Sigmoid colon (tissue), 7 donors: ENCODE measurements around the gene JAZF1. TPM values are rescaled to one million over a fixed set of nuclear protein-coding genes. Genes with fewer than 3 reads are reported as not detected.

Experiments used
- DNase-seq: peaks from one replicate; pipeline ENCODE4 v3.0.0-alpha.2; 2019
- H3K27ac ChIP-seq, 4 donors: fragments of 200-600 bp; sonication (generic); one replicate each; pipeline ENCODE4 v1.5.1; 2016 to 2019; ENCODE audit warnings: mild to moderate bottlenecking in 1 of 4
- H3K27me3 ChIP-seq, 3 donors: fragments of 200-600 bp; sonication (generic); one replicate each; pipeline ENCODE4 v1.5.1; 2019; ENCODE audit warnings: mild to moderate bottlenecking in 1 of 3
- H3K36me3 ChIP-seq, 4 donors: fragments of 200-600 bp; sonication (generic); one replicate each; pipeline ENCODE4 v1.5.1; 2016 to 2019
- H3K4me1 ChIP-seq, 4 donors: fragments of 200-600 bp; sonication (generic); one replicate each; pipeline ENCODE4 v1.5.1; 2017 to 2019
- H3K4me3 ChIP-seq, 4 donors: fragments of 200-600 bp; sonication (generic); one replicate each; pipeline ENCODE4 v1.5.1; 2017 to 2019; ENCODE audit warnings: mild to moderate bottlenecking in 2 of 4, moderate library complexity in 1 of 4
- H3K9me3 ChIP-seq, 4 donors: fragments of 200-600 bp in 3 of 4; sonication (generic) in 3 of 4; one replicate each; pipeline versions ENCODE4 v1.5.1 to v1.6.1; 2013 to 2019
- EP300 ChIP-seq, 4 donors: sonication (generic); formaldehyde crosslinking; IDR thresholded peaks; one replicate each; pipeline ENCODE4 v1.6.1; 2017; ENCODE audit warnings: antibody characterized with exemption in 4 of 4
- POLR2A ChIP-seq, 2 donors: fragments of 450-650 bp; IDR thresholded peaks; one replicate each; pipeline ENCODE4 v1.6.1; 2016; ENCODE audit warnings: antibody characterized with exemption in 2 of 2, mild to moderate bottlenecking in 2 of 2, moderate library complexity in 2 of 2
- POLR2AphosphoS5 ChIP-seq, 4 donors: sonication (generic); formaldehyde crosslinking; IDR thresholded peaks; one replicate each; pipeline ENCODE4 v1.6.1; 2017; ENCODE audit warnings: antibody characterized with exemption in 4 of 4
- WGBS, 2 donors: extraction: QIAGEN DNeasy Blood & Tissue Kit; methylation state at CpG; one replicate each; pipeline ENCODE4 v1.1.7; 2013; 5-methylcytosine and 5-hydroxymethylcytosine counted together
- intact Hi-C: fragments of 100-400 bp; cut with DNase I; formaldehyde crosslinking; loops from one replicate; pipeline ENCODE4 v1.15.1; 2023
- polyA plus RNA-seq, 3 donors: library from polyadenylated mRNA; stranded (reverse); fragments of 200-250 nt; gene quantifications; one replicate each; pipeline ENCODE4 v1.2.3, GENCODE V29; 2013
- total RNA-seq, 4 donors: library from RNA; depleted of rRNA; stranded (reverse); fragments of >200 nt; gene quantifications; one replicate each; pipeline ENCODE4 v1.1.0, GENCODE V29; 2016
- TF ChIP-seq, protein P1 (sequence below), 4 experiments: fragments of 450-650 bp in 3 of 4; fragments of 200-600 bp in 1 of 4; IDR thresholded peaks; one replicate each; pipeline ENCODE4 v1.5.1; 2016 to 2019; ENCODE audit warnings: antibody characterized with exemption in 4 of 4, mild to moderate bottlenecking in 3 of 4, moderate library complexity in 2 of 4
- donor health status: healthy with polysubstance abuse.
- donor health status: Bipolar disorder and iron deficiency.
- donor health status: healthy.

The JAZF1 gene
- total and polyA plus RNA-seq, 7 donors = 4.2 to 59.6 (median 46.4) TPM

DNA sequence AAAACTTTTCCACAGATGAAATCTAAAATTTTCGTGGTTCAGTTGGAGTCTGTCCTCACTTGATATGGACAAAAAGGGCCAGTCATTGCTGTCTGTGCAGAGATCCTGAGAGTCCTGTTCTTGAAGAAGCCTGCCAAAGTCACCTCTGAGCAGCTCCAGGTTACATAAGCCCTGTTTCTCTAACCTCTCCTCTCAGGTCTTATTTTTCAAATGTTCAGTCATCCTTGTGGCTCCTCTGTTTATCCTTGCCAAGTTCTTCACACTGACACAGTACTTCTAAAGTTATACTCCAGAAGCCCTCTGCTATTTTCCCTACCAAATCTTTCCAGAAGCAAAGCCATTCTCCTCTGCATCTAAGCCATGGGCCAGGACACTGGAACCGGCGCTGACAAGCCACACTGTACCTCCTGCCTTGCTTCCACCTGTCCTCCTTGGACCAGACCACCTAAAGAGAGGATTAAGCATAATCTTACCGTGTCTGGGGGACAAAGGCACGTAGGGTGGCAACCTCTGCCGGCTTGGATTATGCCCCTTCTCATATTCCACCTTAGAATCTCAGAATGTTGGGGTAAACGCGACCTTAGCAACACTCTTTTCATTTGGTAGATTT lies 161.6 kb downstream of the JAZF1 start:
- no peaks in the 10 kb centered on the region for H3K9me3 ChIP-seq
- H3K4me3 ChIP-seq = no peak overlapping the region
- TF ChIP-seq POLR2AphosphoS5 (IDR thresholded peaks at IDR 0.05) (peak in 1 of 4 donors; percentile 11), EP300 (IDR thresholded peaks at IDR 0.05) (no peak), POLR2A (IDR thresholded peaks at IDR 0.05) (no peak)
- peak overlapping the region; percentile 40 to 76 (median 74) for H3K27ac ChIP-seq
- intact Hi-C loops = loop anchor here (5.0 kb wide), 1 partner anchor 237 kb away; no protein-coding TSS in a partner anchor
- DNase-seq = no peak
- peaks cover 0 to 84% (median 63%) of the 10 kb centered on the region in 4 donors for H3K4me1 ChIP-seq
- WGBS, 2 donors = 93 to 94% methylated on average over 8 of the region's 8 CpGs
- no peaks in the 10 kb centered on the region for H3K27me3 ChIP-seq
- H3K36me3 ChIP-seq = no peaks in the 10 kb centered on the region

DNA sequence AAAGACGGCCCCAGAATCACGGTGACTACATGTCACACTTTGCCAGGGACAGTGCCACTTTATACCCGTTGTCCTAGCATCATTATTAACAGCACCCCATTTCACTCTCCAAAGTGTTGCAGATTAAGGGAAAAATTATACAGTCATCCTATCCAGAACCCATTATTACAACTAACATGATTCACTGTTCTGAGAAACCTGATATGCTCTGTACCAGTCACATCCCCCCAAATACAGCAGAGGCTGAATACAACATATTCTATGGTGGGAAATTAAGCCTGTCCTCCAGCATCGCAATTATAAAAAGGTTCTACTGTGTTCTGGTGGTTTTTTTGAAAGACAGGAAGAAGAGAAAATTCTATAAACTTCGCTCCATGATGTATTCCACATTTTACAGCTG lies 162.1 kb downstream of the JAZF1 start:
- H3K4me3 ChIP-seq = no peak overlapping the region
- 95% methylated on average over 5 of the region's 5 CpGs for WGBS, 2 donors
- intact Hi-C loops = loop anchor here (5.0 kb wide), 1 partner anchor 236 kb away; no protein-coding TSS in a partner anchor
- H3K4me1 ChIP-seq = peaks cover 0 to 89% (median 63%) of the 10 kb centered on the region in 4 donors
- H3K27ac ChIP-seq = peak overlapping the region in 3 of 4 donors; percentile 74 to 76 (median 75)
- H3K9me3 ChIP-seq = no peaks in the 10 kb centered on the region
- DNase-seq = no peak
- H3K36me3 ChIP-seq = no peaks in the 10 kb centered on the region
- TF ChIP-seq POLR2A (IDR thresholded peaks at IDR 0.05) (no peak), POLR2AphosphoS5 (IDR thresholded peaks at IDR 0.05) (no peak)
- no peaks in the 10 kb centered on the region for H3K27me3 ChIP-seq

DNA sequence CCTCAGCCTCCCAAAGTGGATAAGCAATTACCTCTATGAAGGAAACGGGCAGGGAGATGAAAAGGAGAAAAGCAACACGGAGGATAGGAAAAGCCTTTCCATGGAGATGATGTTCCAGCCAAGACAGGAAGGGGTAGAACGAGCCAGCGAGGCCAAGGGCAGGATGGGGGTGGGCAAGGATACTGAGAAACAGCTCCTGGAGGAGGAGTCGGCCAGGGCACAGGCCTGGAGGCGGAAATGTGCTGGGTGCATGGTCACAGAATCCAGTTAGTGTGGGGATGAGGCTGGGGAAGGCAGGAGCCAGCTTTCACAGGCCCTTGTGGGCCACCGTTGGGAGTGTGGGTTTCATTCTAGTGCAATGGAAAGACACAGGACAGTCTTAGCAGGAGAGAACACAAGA lies 162.6 kb downstream of the JAZF1 start:
- H3K27ac ChIP-seq = peak overlapping the region in 3 of 4 donors; percentile 74 to 76 (median 75)
- H3K27me3 ChIP-seq = no peaks in the 10 kb centered on the region
- WGBS, 2 donors = 92 to 93% methylated on average over 7 of the region's 7 CpGs
- intact Hi-C loops = loop anchor here (5.0 kb wide), 1 partner anchor 236 kb away; no protein-coding TSS in a partner anchor
- no peaks in the 10 kb centered on the region for H3K36me3 ChIP-seq
- H3K4me1 ChIP-seq = peaks cover 0 to 93% (median 64%) of the 10 kb centered on the region in 4 donors
- no peak for TF ChIP-seq POLR2A (IDR thresholded peaks at IDR 0.05)
- TF ChIP-seq, protein P1, sequence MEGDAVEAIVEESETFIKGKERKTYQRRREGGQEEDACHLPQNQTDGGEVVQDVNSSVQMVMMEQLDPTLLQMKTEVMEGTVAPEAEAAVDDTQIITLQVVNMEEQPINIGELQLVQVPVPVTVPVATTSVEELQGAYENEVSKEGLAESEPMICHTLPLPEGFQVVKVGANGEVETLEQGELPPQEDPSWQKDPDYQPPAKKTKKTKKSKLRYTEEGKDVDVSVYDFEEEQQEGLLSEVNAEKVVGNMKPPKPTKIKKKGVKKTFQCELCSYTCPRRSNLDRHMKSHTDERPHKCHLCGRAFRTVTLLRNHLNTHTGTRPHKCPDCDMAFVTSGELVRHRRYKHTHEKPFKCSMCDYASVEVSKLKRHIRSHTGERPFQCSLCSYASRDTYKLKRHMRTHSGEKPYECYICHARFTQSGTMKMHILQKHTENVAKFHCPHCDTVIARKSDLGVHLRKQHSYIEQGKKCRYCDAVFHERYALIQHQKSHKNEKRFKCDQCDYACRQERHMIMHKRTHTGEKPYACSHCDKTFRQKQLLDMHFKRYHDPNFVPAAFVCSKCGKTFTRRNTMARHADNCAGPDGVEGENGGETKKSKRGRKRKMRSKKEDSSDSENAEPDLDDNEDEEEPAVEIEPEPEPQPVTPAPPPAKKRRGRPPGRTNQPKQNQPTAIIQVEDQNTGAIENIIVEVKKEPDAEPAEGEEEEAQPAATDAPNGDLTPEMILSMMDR (IDR thresholded peaks at IDR 0.05) = no peak
- TF ChIP-seq POLR2AphosphoS5 (IDR thresholded peaks at IDR 0.05) = no peak
- TF ChIP-seq EP300 (IDR thresholded peaks at IDR 0.05) = no peak
- H3K4me3 ChIP-seq = no peak overlapping the region
- DNase-seq = no peak
- no peaks in the 10 kb centered on the region for H3K9me3 ChIP-seq

DNA sequence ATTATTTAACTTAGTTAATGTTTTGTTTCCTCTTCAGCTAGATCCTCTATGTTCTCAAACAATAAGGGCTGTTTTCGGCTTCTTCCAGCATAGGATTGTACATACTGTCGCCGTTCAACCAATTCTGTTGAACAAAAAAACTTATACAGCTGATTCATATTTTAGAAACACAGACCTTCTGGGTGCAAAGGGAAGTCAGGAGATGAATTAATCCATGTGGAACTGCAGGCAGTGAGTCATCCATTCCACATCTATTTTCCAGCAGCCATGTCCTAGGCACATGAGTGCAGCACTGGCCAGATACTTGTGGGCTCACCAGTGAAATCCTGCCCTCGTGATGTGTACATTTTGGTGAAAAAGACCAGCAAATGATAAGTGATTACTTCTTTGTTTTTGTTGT lies 163.2 kb downstream of the JAZF1 start:
- WGBS, 2 donors = 97 to 98% methylated on average over 4 of the region's 4 CpGs
- H3K27me3 ChIP-seq = no peaks in the 10 kb centered on the region
- no peaks in the 10 kb centered on the region for H3K9me3 ChIP-seq
- H3K36me3 ChIP-seq = no peaks in the 10 kb centered on the region
- no peak for DNase-seq
- no peak overlapping the region for H3K4me3 ChIP-seq
- H3K27ac ChIP-seq = peak overlapping the region in 3 of 4 donors; percentile 74 to 76 (median 75)
- peaks cover 0 to 99% (median 69%) of the 10 kb centered on the region in 4 donors for H3K4me1 ChIP-seq
- intact Hi-C loops = loop anchor here (5.0 kb wide), 1 partner anchor 235 kb away; no protein-coding TSS in a partner anchor
- peak in 1 of 4 donors; percentile 15 for TF ChIP-seq EP300 (IDR thresholded peaks at IDR 0.05)
- TF ChIP-seq, protein P1 (IDR thresholded peaks at IDR 0.05) = no peak

DNA sequence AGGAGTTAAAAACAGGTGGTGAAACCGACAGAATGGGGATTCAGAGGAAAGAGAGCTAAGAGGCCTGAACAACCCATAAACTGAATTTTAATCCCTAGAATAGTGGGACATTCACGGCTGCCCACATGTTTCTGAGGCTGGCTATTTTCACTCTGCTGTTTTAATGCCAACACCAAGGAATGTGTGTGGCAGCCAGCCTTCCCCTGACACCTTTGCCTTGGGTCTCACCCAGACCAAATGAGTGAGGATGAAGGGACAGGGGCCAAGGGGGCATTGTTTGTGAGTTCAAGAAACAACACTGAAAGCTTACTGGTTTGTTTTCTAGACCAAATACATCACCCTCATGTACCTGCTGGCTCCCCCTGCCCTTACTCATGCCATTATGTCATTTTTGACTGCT lies 164.3 kb downstream of the JAZF1 start:
- WGBS, 2 donors = 85 to 86% methylated on average over 2 of the region's 2 CpGs
- TF ChIP-seq EP300 (IDR thresholded peaks at IDR 0.05) = no peak
- TF ChIP-seq POLR2A (IDR thresholded peaks at IDR 0.05) = no peak
- TF ChIP-seq POLR2AphosphoS5 (IDR thresholded peaks at IDR 0.05) = no peak
- TF ChIP-seq, protein P1 (IDR thresholded peaks at IDR 0.05) = no peak
- Histone ChIP-seq H3K27me3 (no peaks in the 10 kb centered on the region), H3K4me3 (no peak overlapping the region), H3K9me3 (no peaks in the 10 kb centered on the region), H3K36me3 (no peaks in the 10 kb centered on the region), H3K4me1 (peaks cover 0 to 99% (median 71%) of the 10 kb centered on the region in 4 donors), H3K27ac (peak overlapping the region in 3 of 4 donors; percentile 48 to 76 (median 75))
- intact Hi-C loops = loop anchor here (5.0 kb wide), 1 partner anchor 234 kb away; no protein-coding TSS in a partner anchor
- no peak for DNase-seq
